Stimulated activated CD4-positive, alpha-beta T cell treated with anti-CD3 and anti-CD28 coated beads, Interleukin-4, amount 100 ng/mL, for 24 hours (primary cell): ENCODE measurements around the gene TAB2.

ENCODE experiments used
- DNase-seq: peaks from one replicate; pipeline ENCODE4 v3.0.0-alpha.2; 2020

The TAB2 gene

DNA sequence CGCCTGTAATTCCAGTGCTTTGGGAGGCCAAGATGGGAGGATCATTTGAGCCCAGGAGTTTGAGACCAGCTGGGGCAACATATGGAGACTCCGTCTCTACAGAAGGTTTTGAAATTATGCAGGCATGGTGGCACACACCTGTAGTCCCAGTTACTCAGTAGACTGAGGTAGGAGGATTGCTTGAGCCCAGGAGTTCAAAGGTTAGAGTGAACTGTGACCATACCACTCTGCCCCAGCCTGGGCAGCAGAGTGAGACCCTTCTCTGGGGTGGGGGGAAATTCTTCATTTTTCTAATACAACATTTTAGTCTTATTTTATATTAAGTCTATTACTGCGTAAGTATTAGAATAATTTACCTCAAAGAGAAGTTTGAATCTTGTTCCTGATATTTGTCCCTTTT lies 62.5 kb downstream of the TAB2 start:
- DNase-seq, result no peak

DNA sequence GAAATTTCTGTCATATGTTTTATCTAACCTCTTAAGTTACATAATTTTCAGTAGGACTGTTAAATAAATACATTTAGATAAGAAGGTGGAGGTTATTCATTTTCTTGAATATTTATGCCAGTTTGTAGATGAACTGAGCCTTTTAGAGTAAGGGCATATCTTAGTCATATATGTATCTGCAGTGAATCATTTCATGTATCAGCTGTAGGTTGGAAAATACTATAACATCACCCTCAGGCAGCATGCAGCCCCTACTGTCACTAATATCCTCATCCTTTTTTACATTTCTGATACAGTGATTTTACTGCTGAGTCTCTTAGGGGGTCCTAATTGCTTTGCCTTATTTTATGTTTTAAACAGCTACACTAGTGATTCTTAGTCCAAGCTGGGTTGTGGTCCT lies 63.0 kb downstream of the TAB2 start:
- DNase-seq, result no peak

DNA sequence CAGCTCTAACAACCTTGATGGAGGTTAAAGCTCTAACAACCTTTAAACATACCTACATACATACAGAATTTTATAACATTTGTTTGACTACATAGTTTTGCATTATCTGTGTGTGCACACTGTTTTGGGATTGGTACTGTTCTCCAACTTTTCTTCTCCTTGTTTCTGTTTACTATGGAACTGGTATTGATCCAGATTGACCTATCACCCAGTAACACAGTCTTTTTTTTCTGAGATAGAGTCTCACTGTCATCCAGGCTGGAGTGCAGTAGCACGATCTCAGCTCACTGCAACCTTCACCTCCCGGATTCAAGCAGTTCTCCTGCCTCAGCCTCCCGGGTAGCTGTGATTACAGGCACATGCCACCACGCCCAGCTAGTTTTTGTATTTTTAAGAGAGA lies 65.9 kb downstream of the TAB2 start:
- no peak for DNase-seq

DNA sequence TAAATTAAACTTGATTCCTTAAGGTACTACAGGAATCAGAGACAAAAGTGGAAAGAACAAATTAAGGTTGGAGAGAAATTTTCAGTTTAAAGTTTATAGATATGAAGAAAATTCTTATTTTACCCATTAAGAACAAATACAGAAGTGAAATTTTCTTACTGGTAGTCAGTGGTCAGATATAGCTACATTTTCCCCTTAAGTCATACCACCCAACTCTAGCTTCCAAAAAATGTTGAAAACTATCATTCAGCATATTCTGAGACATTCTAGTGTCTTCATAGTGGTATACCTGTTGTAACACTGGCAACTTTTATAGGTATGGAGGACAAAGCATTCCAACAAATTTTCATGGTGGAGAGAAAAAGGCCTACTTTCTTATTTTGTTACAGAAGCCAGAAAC lies 67.0 kb downstream of the TAB2 start:
- DNase-seq, result no peak

DNA sequence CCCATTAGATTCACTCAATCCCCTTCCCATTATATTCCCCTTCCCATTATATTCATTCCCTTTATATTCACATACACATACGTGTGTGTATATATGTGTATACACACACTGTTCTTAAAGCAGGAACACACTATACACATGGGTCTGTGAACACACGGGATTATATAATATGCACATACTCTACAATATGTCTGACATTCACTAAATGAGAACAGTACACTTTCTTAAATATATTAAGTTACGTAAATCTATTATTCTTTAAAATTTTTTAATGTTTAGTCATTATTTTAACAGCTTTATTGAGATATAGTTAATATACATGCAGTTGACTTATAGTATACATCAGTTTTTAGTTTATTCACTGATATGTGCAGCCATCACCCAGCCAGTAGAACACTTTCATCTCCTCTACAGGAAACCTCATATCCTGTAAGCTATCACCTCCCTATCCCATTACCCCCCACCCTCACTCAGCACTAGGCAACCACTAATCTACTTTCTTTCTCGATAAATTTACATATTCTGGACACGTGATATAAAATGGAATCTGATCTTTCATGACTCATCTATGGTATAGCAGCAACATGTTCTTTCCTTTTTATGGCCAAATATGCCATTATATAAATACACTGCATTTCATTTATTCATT lies 68.6 kb downstream of the TAB2 start:
- no peak for DNase-seq

DNA sequence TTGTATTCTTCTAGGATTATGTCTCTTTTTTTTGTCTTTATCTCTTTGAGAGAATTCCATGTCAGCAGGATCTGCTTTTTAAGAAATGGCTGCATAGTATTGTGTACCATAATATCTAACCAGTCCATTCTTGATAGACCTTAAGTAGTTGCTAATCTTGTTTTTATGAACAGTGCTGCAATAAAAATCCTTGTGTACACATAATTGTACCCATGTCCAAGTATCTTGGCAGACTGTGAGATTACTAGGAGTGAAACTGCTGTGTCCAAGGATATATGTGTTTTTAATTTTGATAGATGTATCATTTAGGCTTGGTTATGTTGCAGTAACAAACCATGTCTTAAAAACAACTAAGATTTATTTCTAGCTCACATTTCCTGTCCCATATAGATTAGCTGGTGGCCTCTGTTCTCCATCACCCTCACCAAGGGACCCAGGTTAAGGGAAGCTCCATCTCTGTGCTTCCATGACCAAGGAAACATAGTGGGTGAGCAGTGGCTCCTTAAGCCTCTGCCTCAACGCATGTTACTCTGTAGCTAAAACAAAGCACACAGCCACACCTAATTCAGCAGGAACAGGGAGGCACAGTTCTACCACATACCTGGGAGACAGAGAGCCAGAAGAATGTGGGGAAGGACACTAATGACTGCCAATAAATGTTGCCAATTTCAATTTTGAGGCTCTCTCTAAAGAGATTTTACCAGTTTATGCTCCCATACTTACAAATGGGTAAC lies 70.4 kb downstream of the TAB2 start:
- DNase-seq, result no peak

DNA sequence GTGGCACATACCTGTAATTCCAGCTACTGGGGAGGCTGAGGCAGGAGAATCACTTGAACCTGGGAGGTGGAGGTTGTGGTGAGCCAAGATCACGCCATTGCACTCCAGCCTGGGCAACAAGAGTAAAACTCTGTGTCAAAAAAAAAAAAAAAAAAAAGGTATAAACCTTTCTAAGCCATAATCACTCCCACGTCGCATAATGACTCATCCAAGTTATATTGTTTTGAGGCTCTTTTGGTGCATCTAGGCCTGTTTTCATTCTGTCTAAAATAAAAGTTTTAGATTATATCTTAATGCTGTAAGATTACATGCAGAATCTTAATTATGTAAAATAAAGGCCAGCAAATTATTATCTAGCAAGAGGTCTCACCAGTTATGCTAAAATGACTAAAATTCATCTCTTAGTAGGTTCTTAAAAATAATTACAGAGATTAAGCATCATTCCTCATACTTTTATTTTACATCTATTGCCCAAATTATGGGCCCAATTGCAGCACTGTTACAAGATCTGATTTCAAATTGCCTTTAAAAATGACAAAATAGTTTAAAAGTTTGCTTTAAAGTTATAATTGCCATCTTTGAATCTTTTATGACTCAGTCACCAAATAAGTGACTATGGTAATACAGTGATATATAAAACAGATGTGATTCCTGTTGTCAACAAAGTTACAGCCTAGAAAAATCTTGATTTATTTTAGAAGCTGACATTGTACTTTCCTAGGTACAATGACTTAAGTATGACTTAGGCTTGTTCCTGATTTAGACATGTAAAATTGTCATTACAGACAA lies 72.2 kb downstream of the TAB2 start:
- DNase-seq, result no peak

DNA sequence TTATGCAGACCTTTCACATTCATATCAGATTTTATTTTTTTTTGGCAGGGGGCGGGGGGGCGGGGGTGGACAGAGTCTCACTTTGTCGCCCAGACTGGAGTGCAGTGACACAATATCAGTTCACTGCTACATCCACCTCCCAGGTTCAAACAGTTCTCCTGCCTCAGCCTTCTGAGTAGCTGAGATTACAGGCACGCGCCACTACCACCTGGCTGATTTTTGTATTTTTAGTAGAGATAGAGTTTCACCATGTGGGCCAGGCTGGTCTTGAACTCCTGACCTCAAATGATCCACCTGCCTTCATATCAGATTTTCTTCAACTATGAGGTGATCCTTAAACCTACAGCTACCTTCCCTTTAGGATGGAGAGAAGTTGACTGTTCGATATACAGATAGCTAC lies 74.6 kb downstream of the TAB2 start:
- DNase-seq, result no peak

DNA sequence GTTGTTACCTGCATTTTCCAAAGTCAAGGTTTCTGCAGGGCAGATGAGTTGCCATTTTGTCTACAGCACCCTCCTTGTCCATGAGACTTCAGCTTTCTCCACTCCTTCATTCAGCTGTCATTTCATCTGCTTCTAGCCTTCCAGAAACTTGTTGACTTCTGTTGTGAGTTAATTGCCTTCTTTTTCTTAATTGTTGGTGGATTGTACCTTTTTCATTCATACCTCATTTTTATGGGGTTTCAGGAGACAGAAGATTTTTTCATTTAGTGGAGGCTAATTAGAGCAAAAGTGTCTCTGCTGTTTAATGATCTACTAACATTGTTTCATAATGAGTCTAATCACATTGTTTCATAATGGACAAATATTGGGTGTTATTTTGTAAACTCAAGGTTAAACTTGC lies 75.0 kb downstream of the TAB2 start:
- DNase-seq, result no peak

DNA sequence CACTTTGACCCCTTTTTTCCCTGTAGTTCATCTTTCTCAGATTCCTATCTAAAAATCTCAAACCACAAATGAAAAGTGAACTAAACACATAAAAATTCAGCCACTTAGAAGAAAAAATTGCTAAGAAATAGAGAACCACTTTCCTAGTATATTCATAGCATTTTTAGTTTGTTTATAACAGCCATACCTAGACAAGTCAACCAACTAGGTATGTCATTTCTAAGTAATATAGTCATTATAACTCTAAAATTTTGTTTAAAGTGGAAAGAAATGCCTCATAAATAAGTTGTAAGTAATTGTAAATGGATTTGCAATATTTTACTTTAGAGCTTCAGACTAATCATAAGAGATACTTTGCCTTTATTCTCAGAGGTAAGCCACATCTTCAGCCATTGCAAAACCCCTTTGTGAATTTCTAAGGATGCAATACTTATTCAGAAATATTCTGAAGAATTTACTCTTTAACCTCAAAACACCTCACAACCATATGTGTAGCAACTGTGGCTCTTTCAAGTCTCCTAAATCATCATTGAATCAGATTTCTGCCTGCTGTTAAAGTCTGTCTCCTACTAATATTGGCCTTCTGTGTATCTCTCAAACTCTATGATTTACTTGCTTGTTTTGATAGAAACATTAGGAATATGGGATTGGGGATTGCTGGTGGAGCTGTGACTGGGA lies 75.6 kb downstream of the TAB2 start:
- DNase-seq, result no peak

DNA sequence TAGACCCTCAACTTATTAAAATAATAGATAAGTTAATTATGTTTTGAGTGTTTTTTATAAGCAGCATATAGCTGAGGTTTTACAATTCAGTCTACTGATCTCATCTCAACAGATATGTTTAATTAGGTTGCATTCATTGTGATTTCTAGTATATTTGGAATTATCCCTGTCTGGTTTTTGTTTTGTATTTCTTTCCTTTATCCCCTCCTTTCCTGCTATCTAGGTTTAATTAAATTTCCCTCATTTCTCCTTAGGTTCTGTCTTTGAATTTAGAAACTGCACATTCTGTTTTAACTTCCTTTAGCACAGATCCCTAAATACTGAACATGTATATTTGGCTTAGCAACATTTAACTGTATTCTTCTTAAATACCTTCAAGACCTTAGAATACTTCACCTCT lies 77.7 kb downstream of the TAB2 start:
- no peak for DNase-seq

DNA sequence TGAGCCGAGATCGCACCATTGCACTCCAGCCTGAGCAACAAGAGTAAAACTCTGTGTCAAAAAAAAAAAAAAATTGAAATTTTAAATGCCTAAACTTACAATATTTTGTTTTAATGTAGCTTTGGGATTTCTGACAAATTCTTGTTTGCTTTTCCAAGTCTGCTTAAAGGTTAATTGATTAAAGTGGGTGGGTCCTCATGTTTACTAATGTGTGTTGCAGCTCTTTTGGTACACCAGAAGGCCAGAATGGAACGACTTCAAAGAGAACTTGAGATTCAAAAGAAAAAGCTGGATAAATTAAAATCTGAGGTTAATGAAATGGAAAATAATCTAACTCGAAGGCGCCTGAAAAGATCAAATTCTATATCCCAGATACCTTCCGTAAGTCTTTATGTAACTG lies 79.9 kb downstream of the TAB2 start:
- no peak for DNase-seq

DNA sequence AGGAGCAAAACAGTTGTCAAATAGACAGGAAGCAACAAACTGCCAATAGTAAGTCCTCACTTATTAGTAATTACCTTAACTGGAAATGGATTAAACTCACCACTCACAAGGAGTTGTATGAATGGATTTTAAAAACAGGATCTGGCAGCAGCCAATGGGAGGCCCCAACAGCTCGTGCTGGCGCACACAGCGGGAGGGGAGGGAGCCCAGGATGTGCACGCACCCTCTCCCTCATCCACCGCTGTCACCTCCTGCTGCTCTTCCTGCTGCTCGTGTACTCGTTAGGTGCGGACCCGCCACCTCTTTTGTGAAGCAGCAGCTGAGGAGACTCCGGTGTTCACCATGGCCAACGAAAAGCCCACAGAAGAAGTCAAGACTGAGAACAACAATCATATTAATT lies 82.5 kb downstream of the TAB2 start, which contains the start of gene SUMO4:
Gene SUMO4 (plus strand): TSS at position 213 of the 400 bp plus-strand sequence. CDS start 130 bp downstream, at position 343.
- no peak for DNase-seq

DNA sequence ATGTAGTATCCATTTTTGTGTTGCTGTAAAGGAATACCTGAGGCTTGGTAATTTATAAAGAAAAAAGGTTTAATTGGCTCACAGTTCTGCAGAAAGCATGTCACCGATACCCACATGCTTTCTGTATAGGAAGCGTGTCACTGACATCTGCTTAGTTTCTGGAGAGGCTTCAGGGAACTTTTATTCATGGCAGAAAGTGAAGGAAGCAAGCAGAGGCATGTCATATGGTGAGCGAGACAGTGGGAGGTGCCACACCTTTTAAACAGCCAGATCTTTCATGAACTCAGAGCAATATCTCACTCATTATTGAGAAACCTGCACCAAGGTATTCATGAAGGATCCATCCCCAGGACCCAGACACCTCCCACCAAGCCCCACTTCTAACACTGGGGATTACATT lies 86.0 kb downstream of the TAB2 start:
- DNase-seq, result no peak

DNA sequence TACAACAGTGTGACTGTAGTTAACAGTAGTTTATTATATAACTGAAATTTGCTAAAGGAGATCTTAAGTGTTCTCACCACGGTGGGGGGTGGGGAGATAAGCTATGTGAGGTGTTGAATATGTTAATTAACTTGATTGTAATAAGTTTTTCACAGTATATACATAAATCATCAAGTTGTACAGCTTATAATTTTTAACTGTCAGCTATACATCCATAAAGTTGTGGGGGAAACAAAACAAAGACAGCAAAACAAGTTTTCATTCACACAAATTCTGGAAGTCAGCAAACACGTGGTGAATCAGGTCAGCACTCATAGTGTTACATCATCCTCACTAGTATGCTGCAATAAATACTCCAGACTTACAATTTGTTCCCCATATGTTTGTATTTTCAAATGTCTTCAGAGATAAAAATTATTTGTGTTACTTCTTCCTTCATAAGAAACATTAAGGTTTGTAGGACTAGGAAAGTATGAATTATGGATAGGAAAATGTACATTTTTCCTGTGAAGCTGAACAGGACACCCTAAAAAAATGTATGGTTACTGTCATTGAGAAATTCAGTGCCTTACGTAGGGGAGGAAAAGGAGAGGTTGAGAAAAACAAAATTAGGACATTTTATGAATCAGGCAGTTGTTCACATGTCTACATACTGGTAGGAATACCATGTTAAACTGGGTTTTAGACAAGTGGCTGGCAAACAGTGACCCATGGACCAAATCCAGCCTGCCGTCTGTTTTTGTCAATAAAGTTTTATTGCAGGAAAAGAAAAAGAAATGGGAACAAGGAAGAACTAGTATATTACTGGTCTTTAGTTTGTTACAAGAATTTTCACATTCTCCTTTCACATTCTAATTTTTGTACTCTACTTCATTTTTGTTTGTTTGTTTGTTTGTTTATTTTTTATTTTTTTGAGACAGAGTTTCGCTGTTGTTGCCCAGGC lies 88.6 kb downstream of the TAB2 start:
- no peak for DNase-seq

DNA sequence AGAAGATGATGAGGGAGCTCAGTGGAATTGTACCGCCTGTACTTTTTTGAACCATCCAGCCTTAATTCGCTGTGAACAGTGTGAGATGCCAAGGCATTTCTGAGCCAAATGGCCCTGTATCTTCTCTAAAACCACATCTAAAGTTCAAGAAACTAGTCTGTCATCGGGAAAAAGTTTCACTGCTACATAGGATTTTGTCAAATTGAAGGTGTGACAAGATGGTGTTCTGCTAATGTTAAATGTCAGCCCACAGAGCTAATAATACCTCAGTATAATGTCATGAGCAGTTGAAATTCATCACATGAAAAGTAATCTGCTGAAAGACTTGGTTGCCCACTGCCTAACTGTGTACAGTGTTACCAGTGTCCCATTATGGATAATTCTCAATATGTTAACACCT lies 92.1 kb downstream of the TAB2 start:
- DNase-seq, result no peak

DNA sequence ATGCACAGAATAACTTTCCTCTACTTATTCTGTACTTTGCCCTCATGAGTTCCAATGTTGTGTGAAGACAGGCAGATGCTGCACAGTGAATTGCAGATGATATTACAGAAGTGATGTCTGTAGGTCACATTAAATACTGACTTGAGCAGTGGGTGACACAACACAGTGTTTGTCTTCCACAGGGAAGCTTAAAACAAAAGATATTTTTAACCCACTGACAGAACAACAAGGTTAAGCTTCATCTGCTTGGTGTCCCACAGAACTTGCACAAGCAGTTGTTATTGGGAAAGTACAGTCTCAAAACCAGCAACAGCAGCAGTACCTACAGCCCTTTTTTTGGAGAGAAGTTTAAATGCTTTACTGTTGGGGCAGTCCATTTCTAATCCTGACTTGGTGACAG lies 93.0 kb downstream of the TAB2 start:
- DNase-seq, result no peak

DNA sequence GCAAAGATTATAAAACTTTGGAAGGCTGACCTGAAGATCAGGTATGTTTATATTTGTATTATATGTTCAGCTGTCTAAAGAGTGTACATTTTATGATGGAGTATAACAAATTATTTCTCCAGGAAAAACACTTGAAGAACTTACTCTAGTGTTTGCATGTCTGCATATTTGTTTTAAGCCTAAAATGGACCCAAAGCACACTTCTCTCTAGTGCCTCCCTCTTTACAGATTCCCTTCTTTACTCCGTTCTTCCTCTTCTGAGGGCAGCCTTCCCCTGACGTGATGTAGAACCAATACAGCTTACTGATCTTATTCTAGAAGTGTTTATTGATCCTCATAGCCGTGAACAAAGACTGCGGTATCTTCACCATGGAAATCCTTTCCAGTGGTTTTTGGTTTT lies 96.5 kb downstream of the TAB2 start:
- no peak for DNase-seq

DNA sequence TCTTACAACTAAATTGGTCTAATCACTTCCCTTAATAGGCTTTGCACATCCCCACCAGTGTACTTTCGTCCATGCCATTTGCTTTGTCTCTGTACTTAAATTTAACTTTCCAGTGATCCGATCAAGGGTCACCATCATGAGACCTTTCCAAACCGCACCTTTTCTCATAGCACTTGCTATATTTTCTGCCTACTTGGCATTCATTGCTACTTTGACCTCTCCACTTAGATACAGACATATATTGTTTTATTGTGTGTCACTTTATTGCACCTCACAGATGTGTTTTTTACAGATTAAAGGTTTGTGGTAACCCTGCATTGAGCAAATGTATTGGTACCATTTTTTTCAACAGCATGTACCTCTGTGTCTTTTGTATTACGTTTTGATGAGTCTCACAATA lies 97.3 kb downstream of the TAB2 start:
- no peak for DNase-seq

DNA sequence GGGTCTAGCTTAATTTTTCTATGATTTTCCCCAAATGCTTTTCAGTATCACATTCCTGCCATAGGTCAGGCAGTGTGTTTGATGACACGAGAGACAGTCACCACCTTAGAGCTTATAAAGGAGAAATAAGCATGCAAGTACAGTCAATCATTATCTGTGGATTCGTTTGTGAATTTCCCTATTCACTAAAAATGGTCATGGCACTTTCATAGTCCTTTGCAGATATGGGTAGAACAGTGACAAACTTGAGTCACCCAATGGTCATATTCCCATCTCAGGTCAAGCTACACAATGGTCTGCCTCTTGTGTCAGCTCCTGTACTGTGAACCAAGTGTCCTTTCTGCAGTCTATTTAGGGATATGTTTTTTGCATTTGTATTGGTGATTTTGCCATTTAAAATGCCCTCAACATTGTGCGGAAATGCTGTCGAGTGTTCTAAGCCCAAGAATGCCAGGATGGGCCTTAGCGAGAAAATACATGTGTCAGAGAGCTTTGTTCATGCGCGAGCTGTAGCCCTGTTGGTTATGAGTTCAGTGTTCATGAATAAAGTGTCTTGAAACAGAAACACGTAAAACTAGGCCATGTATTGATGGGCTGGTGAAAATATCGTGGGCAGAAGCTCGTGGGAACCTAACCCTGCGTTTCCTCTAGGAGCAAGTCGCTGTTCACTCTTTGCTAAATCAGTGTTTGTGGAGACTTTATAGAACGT lies 102.3 kb downstream of the TAB2 start:
- DNase-seq, result no peak

DNA sequence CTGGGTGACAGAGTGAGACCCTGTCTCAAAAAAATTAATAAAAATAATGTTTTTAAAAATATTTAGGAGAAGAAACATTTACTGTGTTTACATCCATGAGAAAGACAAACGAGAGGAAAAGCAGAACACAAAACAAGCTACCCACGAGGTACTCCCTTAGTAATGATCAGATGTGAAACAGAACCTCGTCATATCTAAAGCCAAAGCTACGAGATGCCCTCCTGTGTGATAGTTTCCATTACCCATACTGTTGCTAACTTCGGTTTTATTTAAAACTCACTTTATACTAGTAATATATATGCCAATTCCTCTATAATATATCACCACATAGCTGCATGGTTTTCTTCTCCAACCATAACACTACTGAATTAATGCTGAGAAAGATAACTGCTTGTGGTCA lies 103.6 kb downstream of the TAB2 start:
- DNase-seq, result no peak

DNA sequence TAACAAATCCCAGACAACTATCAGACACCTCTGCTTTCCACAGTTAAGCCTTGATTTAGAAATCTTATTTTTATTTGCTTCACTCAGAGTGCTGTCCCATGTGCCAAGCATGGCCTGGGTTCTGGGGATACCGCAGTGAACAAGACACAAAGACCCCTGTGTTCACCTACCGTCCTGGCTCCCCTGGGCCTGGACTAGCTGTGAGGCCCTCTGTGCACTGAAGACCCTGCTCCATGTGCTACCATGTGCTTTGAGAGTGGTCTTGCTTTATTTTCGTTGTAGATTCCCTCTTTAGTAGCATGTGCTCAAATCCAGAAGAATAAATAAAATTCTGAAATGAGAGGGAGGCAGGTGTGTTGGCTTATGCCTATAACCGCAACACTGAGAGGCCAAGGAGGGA lies 105.1 kb downstream of the TAB2 start:
- no peak for DNase-seq
